HPDE6-E6E7 (cell line): ENCODE results near the gene ADGRG3.
A peak's percentile ranks its signal among the peaks of the same experiment; 100 is the strongest.
"Not testable (repeated sequence)": the region's sequence is repeated elsewhere in the genome, so short reads cannot be mapped to it uniquely, and the experiment has no call there.

Experiments used
- DNase-seq: peaks from one replicate; pipeline ENCODE4 v3.0.0; 2011; ENCODE audit warnings: missing footprints; ENCODE audit errors: extremely low spot score

Gene ADGRG3

DNA sequence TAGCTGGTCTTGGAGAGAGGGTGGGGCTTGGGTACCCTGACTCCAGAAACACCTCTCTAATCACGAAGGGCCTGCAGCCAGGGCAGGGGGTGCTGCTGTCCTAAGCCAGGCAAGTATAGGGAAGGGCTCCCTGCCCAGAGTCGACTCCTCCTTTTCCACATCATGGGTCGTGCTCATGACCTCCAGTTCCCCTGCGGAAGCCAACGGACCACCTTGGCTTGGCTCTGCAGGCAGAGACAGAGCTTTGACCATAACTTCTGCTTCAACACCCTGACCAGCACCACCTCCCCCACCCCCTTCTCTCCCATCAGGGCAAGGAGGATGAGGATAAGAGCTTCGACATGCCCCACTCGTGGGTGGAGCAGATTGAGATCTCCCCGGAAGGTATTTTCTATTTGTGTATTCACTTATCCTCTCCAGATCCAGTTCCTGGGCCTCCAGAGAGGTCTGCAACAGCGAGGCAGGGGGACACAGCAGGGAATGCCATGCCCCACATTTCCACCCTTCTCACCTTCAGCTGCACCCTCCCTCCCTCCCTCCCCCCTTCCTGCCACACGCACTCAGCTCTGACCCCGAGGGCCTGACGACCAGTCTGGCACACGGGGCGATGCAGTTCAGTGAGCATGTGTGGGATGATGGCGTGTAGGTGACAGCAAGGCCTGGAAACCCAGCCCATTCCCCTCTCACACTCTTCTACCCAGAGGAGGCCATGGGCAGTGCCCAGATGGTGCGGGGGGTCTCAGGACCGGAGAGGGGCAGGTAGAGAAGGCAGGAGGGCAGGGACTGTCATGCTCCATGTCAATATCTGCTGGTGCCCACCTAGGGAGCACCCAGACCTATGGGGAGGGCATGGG is 53.5 kb downstream of the ADGRG3 start:
- no peak for DNase-seq

DNA sequence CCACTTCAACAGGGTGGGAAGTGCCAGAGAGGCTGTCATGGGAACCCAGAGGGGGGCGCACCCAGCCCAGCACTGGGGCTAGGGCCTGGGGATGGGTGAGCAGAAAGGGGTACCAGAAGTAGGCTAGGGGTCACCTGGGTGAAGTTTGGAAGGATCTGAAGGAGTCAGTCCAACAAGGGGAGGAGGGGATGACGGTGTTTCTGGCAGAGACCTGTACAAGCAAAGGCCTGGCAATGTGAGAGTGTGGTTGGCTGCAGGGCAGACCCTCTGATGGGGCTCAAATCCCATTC is 54.0 kb downstream of the ADGRG3 start:
- no peak for DNase-seq

DNA sequence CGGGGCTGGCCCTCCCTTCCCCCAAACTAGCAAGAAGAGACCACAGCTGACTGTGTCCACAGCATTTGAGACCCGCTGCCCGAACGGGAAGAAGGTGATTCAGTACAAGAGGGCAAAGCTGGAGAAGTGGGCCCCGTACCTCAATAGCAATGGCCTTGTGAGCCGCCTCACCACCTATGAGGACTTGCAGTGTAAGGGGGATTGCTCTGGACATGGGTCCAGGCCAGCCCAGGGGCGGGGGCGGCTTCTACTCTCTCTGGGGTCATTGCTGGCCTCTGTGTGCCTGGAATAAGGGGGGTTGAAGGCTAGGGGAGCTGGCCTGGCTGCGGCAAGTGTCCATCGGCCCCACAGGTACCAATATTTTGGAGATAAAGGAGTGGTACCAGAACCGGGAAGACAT is 54.5 kb downstream of the ADGRG3 start:
- DNase-seq, result no peak

DNA sequence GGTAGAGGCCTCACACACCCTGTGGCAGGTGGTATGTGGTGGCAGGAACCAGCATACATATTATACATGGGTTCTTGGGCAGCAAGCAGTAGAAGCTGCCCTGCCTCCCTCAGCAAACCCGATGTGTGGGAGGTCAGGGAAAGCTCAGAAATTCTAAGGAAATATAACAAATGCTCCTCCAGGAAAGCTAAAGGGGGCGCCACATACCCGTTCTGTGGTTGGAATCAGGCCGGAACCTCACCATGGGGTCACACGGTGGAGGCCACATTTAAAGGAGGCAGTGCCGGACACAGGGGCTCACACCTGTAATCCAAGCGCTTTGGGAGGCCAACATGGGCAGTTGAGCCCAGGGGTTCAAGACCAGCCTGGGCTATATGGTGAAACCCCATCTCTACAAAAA is 55.1 kb downstream of the ADGRG3 start:
- no peak for DNase-seq

DNA sequence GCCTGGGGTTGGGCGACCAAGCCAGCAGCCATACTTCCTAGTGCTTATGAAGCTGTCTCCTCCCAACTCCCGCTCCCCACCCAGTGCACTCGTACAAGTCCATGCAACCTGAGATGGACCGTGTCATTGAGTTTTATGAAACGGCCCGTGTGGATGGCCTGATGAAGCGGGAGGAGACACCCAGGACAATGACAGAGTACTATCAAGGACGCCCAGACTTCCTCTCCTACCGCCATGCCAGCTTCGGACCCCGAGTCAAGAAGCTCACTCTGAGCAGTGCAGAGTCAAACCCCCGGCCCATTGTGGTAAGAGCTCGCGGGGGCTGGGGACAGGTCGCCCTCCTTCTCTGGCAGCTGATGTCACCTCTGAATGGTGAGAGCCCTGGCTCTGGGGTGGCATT is 56.4 kb downstream of the ADGRG3 start:
- no peak for DNase-seq

DNA sequence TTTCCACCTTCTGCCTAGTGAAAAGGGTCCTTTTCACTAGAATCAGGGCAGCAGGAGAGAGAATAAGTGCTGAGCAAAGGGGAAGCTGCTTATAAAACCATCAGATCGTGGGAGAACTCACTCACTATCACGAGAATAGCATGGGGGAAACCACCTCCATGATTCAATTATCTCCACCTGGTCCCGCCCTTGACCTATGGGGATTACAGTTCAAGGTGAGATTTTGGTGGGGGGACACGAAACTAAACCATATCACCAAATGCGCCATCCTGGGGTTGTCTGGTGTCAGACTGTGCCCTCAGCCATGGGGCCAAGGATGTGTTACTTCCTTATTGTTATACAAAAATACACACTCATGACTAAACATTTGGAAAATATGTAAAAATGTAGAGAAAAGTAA is 57.0 kb downstream of the ADGRG3 start:
- DNase-seq, result no peak

DNA sequence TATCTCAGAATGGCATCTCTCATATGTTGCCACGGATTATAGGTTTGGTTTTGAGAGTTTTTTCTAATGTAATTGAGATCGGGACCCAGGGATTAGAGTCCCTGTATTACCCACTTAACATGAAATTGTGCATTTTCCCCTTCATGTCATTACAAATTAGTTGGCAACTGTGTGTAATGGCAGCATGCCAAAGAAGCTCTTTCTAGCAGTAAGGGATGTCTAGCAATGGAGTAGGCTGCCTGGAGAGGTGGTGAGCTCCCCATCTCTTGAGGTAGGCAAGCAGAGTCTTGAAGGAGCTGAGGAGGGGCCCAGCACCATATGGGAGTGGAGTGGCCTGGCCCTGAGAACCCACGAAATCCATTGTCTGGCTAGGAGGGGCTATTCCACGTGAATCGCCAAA is 57.4 kb downstream of the ADGRG3 start:
- DNase-seq, result no peak

DNA sequence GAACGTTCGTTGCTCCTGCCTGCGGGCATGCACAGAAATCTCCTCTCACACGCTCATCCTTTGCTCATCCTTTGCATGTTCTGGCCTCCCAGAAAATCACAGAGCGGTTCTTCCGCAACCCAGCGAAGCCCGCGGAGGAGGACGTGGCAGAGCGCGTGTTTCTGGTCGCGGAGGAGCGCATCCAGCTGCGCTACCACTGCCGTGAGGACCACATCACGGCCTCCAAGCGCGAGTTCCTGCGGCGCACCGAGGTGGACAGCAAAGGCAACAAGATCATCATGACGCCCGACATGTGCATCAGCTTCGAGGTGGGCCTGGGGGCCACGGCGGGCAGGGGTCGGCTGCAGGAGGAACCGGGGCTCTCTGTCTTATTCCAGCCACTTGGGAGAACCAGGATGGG is 57.9 kb downstream of the ADGRG3 start:
- DNase-seq, result no peak

DNA sequence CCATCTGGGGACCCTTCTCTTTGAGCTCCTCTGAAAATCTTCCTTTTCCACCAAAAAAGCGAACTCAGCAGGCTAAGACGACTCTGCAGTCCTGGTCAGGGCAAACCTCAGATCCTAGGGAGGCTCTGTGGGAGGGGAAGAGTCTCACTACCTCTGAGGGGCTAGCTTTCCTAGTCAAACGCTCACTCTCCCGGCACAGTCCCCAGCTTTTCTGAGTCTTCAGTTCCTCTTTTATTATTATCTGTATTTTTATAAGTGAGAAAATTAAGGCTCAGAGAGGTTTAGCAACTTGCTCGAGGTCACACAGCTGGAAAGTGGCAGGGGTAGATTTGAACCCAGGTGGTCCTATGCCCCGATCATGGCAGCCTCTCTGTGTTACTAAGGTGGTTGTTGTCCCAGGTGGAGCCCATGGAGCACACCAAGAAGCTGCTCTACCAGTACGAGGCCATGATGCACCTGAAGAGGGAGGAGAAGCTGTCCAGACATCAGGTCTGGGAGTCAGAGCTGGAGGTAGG is 58.4 kb downstream of the ADGRG3 start:
- DNase-seq, result no peak

DNA sequence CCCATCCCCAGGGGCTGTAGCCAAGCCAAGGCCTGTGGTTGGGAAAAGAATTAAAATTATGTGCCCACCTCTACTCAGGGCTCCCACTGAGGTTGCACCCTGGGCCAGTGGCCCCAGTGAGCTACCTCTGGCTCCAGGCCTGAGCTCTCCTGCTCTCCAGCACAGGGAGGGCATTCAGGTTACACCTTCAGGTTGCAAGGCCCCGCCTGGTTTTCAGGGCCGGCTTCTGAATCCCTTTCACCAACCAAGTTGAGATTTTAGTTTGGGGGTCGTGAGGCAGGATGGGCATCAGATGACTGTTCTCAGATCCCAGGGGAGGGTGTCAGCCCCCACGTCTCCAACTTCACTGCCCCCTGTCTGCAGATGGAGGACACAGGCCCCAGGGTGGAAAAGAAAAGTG is 59.5 kb downstream of the ADGRG3 start:
- DNase-seq, result no peak

DNA sequence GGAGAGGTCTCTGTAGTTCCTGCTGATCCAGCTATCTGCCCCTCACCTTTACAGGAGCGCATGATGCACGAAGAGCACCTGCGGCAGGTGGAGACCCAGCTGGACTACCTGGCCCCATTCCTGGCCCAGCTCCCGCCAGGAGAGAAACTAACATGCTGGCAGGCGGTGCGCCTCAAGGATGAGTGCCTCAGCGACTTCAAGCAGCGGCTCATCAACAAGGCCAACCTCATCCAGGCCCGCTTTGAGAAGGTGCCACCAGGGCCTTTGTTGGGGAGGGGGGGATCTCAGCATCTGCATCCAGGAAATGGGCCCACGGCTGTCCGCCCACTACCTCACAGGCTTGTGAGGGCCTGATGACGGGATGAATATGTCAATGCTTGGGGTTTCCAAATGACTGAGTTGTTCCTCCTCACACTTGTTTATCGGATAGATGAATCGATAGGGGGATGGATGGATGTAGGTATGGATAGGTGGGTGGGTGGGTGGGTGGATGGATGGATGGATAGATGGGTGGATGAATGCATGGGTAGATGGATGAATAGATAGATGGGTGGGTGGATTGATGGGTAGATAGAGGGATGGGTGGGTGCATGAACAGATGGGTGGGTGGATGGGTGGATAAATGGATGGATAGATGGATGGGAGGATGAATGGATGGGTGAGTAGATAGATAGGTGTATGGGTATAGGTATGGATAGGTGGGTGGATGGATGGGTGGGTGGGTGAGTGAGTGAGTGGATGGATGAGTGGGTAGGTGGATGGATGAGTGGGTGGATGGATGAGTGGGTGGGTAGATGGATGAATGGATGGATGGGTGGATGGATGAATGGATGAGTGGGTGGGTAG is 60.5 kb downstream of the ADGRG3 start:
- no peak for DNase-seq

DNA sequence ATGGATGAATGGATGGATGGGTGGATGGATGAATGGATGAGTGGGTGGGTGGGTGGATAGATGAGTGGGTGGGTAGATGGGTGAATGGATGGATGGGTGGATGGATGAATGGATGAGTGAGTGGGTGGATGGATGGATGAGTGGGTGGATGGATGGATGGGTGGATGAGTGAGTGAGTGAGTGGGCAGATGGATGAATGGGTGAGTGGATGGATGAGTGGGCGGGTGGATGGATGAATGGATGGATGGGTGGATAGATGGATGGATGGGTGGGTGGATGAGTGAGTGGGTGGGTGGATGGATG is 61.0 kb downstream of the ADGRG3 start:
- DNase-seq, result no peak

DNA sequence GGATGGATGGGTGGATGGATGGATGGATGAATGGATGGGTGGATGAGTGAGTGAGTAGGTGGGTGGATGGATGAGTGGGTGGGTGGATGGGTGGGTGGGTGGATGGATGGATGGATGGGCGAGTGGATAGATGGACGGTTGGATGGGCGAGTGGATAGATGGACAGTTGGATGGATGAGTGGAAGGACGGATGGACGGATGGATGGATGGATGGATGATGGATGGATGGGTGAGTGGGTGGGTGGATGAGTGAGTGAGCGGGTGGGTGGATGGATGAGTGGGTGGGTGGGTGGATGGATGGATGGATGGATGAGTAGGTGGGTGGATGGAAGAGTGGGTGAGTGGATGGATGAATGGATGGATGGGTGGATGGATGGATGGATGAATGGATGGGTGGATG is 61.7 kb downstream of the ADGRG3 start:
- DNase-seq, result not testable (repeated sequence)

DNA sequence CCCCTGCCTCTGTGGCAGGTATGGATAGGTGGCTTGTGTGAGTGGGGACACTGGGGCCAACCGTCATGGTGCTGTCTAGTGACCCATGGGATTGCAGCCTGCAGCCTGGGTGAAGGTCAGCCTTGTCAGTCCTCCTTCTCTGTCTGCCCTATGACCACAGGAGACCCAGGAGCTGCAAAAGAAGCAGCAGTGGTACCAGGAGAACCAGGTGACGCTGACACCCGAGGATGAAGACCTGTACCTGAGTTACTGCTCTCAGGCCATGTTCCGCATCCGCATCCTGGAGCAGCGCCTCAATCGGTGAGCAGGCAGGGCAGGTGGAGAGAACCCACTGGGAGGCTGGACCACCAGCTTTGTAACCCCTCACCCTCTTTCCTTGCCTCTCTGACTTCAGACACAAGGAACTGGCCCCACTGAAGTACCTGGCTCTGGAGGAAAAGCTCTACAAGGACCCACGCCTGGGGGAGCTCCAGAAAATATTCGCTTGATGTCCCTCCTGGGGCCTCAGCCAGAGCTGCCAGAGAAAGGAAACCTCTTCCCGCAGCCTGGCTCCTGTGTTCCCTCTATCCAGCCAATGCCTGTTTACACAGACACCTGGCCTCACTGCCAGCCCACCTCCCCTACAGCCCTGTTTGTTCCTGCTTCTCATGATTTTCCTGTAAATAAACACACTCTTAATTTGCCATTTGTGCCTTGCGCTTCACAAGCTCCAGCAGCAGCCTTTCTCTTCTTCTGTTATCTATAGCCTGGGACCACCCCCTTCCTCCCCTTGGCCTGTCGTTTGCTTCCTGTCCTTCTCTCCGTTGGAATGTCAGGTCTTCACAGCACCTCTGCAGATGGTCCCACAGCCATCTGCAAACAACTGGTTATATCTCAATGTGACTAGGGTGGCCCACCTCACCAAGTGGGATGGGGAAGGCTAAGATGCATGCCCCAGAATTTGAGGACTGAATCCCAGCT is 62.9 kb downstream of the ADGRG3 start:
- no peak for DNase-seq

DNA sequence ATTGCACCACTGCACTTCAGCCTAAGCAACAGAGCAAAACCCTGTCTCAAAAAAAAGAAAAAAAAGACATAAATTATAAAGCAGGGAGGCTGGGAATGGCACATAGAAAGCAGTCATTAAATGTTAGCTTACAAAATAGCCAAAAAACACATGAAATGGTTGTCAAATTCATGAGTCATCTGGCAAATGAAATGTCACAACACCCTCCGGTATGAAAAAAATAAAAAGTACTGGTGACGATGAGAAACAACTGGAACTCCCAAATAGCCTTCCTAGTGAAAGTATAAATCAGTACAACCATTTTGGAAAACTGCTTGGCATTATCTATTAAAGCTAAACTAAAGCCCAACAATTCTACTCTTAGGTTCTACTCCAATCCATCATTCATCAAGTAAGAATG is 63.9 kb downstream of the ADGRG3 start:
- no peak for DNase-seq

DNA sequence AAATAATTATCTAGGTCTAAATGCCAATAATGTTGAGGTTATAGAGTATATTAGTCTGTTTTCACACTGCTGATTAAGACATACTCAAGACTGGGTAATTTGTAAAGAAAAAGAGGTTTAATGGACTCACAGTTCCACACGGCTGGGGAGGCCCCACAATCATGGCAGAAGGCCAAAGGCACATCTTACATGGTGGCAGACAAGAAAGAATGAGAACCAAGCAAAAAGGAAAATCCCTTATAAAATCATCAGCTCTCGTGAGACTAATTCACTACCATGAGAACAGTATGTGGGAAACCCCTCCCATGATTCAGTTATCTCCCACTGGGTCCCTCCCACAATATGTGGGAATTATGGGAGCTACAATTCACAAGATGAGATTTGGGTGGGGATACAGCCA is 64.6 kb downstream of the ADGRG3 start:
- DNase-seq, result no peak

DNA sequence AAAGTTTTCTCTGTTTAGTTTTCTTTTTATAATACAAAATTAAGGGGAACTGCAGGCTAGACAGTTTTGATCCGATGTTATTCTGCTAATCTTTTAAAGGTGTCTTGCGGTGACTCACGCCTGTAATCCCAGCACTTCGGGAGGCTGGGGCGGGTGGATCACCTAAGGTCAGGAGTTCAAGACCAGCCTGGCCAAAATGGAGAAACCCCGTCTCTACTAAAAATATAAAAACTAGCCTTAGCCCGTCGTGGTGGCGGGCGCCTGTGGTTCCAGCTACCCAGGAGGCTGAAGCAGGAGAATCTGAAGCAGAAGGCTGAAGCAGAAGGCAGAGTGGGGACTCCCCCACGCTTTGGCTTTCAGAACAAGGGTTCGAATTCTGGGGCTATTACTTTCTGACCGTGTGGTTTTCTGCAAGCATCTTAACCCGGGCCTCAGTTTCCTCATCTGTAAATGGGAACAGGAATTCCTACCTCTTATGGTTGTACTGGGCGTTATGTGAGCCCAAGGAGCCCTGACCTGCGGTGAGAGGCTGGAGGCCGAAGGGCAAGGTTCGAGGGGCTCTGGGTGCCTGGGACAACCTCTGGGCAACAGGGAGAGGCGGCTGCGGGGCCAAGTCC is 66.3 kb downstream of the ADGRG3 start:
- DNase-seq, result no peak

DNA sequence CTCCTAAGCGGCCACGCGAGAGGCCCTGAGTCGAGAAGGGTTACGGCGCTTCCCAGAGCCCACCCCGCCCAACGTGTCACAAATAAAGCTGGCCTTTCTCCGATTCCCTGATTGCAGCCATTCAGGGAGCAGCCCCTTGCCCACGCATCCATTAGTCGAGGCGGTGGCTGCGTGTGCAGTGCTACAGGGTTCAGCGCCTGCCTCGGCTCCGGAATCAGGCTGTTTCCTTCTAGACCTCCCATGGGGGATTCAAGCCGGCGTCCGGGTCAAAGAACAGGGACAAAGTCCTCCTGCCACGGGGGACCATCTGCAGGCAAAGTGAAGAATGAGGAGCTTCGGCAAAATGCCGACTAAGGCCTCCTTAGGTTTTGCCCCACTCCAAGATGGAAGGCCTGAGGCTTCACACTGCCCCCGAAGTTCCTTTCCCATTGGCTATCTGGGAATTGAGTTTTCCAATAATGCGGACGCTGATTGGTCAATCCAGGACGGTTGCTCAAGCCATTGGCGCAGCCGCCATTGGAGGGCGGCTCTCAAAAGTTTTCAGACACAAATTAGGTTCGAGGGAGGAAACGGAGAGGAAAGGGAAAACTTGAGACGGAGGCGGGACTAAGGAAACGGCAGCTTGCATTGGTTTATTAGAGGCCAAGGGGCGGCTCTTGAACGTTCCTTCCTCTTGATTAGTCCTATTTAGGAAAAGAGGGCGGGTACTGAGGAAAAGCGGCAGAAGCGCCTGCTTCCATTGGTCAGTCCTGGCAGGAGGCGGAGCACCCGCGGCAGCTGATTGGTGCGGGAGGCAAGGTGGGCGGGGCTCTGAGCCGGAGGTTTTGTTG is 67.0 kb downstream of the ADGRG3 start:
- peak; percentile 99 for DNase-seq

DNA sequence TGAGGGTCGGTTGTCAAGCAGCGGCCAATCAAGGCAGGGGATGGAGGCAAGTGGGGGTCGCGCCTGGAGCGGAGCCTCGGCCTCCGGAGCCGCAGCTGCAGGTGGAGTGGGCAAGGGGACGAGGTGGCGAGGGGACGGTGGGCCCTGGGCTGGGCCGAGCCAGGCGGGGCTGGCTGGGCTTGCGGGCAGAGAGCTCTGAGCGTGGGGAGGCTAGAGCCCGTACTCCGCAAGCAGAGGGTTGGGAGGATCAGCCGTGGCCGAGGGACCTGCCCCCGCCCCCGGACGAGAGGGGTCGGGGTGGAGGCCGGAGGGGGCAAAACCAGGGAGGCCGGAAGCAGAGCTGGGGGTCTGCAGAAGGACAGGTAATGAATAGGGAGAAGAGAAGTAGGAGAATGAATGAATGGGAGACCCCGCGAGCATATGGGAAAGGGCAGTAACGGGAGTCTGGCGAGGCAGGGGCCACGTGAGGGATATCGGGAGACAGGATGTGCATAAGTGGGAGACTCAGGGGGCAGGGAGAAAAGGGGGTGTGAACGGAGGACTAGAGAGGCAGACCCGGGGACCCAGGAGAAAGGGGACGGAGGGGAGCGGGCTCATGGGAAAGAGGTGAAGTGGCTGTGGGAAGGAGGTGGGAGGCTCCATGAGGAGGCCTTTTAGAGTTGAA is 67.8 kb downstream of the ADGRG3 start, which contains the start of gene KATNB1:
TSS of gene KATNB1 (plus strand) at position 16 of the 664 bp plus-strand sequence. CDS start 1,474 bp downstream, outside the sequence.
- no peak for DNase-seq
